Nephron (organoid): ENCODE results near the gene RHBDF2.
A peak's percentile ranks its signal among the peaks of the same experiment; 100 is the strongest.

Experiments
- H3K27ac Mint-ChIP-seq, 3 experiments: 2 replicates each; pipeline ENCODE4 v1.8.0; 2020; ENCODE audit warnings: mixed read lengths in 3 of 3, mild to moderate bottlenecking in 2 of 3, moderate library complexity in 1 of 3
- H3K27me3 Mint-ChIP-seq: 2 replicates; pipeline ENCODE4 v1.8.0; 2021; ENCODE audit warnings: low read depth, mild to moderate bottlenecking, moderate library complexity, mixed read lengths
- H3K36me3 Mint-ChIP-seq: 2 replicates; pipeline ENCODE4 v1.8.0; 2020; ENCODE audit warnings: low read depth, mixed read lengths
- H3K4me1 Mint-ChIP-seq: 2 replicates; pipeline ENCODE4 v1.8.0; 2020; ENCODE audit warnings: mixed read lengths
- H3K4me3 Mint-ChIP-seq, 3 experiments: 2 replicates each; pipeline ENCODE4 v1.8.0; 2020; ENCODE audit warnings: mild to moderate bottlenecking in 3 of 3, mixed read lengths in 3 of 3, moderate library complexity in 2 of 3
- H3K9me3 Mint-ChIP-seq: 2 replicates; pipeline ENCODE4 v1.8.0; 2020; ENCODE audit warnings: mixed read lengths
- TF ChIP-seq, protein P1 (sequence below), 3 experiments: fragments of 200-600 bp; sonication (generic); IDR thresholded peaks; one replicate each; pipeline ENCODE4 v1.5.0; 2021; ENCODE audit warnings: antibody characterized with exemption in 3 of 3; ENCODE audit not compliant: unreplicated experiment in 3 of 3

RHBDF2 gene

DNA sequence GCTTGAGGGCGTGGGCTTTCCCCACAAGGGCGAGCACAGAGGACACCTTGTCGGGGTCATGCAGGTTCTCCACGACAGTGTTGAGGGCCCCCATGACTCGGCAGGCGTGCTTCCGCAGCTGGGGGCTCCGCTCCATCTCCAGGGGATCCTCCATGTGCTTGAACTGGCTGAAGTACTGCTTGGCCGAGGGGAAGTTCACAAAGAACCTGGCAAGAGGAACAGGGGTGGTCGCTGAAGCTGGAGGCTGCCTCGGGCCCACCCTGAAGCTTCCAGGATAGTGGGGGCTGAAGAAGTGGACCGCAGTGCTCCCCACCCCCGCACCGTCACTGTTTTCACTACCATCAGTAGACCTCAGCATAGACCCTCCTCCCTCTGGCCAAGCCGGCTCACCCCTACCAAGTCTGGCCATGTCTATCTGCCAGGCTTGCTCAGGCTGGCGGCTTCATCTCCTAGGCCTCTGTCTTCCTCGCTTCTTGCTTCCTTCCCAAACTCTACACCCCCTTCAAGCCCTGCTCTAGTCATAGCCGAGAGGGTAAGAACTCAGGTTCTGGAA lies 30.3 kb upstream of the RHBDF2 start:
- Mint-ChIP-seq H3K4me3 (peak overlapping the region; percentile 0 to 63 (median 21)), H3K27ac (peak overlapping the region; percentile 88 to 97 (median 90)), H3K27me3 (peaks cover 13% of the 10 kb centered on the region), H3K36me3 (no peaks in the 10 kb centered on the region), H3K9me3 (no peaks in the 10 kb centered on the region), H3K4me1 (peaks cover 69% of the 10 kb centered on the region)
- TF ChIP-seq, protein P1, sequence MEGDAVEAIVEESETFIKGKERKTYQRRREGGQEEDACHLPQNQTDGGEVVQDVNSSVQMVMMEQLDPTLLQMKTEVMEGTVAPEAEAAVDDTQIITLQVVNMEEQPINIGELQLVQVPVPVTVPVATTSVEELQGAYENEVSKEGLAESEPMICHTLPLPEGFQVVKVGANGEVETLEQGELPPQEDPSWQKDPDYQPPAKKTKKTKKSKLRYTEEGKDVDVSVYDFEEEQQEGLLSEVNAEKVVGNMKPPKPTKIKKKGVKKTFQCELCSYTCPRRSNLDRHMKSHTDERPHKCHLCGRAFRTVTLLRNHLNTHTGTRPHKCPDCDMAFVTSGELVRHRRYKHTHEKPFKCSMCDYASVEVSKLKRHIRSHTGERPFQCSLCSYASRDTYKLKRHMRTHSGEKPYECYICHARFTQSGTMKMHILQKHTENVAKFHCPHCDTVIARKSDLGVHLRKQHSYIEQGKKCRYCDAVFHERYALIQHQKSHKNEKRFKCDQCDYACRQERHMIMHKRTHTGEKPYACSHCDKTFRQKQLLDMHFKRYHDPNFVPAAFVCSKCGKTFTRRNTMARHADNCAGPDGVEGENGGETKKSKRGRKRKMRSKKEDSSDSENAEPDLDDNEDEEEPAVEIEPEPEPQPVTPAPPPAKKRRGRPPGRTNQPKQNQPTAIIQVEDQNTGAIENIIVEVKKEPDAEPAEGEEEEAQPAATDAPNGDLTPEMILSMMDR (IDR thresholded peaks at IDR 0.05; ENCODE audit: unreplicated experiment in 3 of 3): no peak

DNA sequence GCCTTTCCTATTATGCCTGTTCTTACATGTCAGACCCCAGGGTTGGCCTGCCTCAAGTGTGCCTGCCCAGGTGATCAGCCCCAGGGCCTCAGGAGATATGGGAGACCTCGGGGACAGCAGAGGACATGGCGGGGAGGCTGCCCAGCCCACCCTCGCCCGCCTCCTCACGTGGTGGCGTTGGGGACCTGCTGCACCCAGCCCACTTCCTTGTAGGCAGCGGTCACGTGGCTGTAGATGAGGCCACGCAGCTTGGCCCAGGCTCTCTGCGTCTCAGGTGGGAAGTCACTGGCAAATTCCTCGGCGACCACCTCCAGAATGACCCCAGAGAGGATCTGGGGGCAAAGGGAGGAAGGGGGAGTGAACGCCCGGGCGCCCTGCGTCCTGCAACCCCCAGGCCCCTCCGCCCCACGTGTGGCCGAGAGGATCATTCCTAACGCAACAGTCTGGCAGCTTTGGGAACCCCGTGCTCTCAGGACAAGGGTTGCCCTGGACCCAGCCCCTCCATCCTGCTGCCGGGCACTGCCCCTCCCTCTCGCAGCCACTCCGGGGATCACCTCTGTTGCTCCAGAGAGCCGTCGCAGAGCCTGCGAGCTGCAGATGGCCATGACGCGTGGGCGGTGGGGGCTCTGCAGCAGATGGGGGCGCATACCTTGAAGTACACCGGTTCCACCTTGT lies 29.7 kb upstream of the RHBDF2 start:
- Mint-ChIP-seq H3K4me1 (peaks cover 63% of the 10 kb centered on the region), H3K27ac (peak overlapping the region; percentile 97 to 98 (median 97)), H3K27me3 (peaks cover 8% of the 10 kb centered on the region), H3K4me3 (no peak overlapping the region), H3K36me3 (no peaks in the 10 kb centered on the region), H3K9me3 (no peaks in the 10 kb centered on the region)
- TF ChIP-seq, protein P1 (IDR thresholded peaks at IDR 0.05; ENCODE audit: unreplicated experiment in 3 of 3): no peak

DNA sequence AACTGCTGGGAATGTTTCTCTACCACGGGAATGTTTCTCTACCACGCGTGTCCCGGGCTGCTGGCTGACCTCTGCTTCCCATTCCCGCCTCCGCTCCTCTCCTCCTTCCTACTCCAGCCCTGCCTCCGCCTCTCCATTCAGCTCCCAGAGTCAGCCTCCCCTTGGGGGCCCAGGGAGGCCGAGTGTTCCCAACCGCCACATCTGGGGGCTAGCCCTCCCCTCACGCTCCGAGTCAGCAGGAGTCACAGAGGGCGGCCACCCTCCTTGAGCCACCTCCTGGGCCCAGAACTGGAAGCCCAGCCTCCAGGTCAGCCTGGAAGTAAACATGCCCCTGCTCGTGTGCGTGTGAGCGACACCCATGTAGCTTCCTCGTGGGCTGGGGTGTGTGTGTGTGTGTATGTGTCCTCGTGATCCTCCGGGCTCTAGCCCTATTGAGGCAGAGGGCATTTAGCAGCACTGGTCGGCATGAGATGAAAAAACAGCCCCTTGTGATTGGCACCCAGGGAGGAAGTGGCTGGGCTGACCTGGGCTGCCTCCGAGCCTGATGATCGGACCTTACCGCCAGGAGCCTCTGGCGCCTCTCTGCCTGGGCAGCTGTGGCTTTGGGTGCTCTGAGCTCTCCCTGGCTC lies 29.0 kb upstream of the RHBDF2 start:
- TF ChIP-seq, protein P1 (IDR thresholded peaks at IDR 0.05; ENCODE audit: unreplicated experiment in 3 of 3): no peak
- Mint-ChIP-seq H3K9me3 (no peaks in the 10 kb centered on the region), H3K27ac (peak overlapping the region; percentile 97 to 98 (median 97)), H3K4me3 (peak overlapping the region in 2 of 3 experiments; percentile 61 to 63), H3K4me1 (peaks cover 61% of the 10 kb centered on the region), H3K27me3 (peaks cover 8% of the 10 kb centered on the region), H3K36me3 (no peaks in the 10 kb centered on the region)

DNA sequence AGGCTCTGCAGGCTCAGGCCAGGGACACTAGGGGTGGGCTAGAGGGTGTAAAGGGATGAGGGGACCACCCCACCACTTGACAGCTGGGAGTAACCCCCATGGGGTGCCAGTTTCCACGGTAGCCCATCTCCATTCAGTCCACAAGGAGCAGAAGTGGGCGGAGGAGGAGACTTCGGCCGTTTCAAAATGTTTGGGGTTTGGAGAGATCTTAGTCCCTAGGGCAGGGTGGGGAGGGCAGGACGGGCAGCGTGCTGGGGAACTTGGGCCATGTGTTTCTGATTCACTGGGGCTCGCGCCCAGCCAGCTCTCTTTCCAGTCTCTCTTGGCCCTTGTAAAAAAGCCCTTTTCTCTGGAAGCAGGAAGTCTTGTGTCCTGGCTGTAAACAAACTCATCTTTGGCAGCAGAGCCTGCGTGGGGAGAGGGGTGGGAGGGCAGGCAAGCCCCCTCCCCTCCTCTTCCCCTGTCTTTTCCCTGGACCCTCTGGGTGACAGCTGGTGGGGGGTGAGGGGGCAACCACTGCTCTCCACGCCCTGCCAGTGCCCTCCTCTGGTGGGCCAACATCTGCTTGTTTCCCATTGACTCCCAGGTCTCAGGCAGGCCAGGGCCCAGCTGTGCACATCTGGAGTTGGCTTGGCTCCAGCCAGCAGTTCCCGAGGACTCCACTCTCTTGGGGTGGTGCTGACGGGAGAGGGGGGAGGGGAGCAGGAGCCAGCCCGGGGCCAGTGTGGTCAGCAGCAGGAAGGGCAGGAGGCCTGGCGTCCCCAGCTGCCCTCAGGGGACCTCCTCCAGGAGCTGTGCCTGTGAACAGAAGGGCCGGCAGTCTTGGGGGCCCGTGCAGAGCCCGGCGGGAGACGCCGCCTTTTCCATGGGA lies 28.2 kb upstream of the RHBDF2 start:
- Mint-ChIP-seq H3K9me3 (no peaks in the 10 kb centered on the region), H3K36me3 (no peaks in the 10 kb centered on the region), H3K4me3 (peak overlapping the region; percentile 43 to 61 (median 47)), H3K27me3 (peaks cover 6% of the 10 kb centered on the region), H3K27ac (peak overlapping the region; percentile 97 to 98 (median 97)), H3K4me1 (peaks cover 62% of the 10 kb centered on the region)
- TF ChIP-seq, protein P1 (IDR thresholded peaks at IDR 0.05; ENCODE audit: unreplicated experiment in 3 of 3): no peak

DNA sequence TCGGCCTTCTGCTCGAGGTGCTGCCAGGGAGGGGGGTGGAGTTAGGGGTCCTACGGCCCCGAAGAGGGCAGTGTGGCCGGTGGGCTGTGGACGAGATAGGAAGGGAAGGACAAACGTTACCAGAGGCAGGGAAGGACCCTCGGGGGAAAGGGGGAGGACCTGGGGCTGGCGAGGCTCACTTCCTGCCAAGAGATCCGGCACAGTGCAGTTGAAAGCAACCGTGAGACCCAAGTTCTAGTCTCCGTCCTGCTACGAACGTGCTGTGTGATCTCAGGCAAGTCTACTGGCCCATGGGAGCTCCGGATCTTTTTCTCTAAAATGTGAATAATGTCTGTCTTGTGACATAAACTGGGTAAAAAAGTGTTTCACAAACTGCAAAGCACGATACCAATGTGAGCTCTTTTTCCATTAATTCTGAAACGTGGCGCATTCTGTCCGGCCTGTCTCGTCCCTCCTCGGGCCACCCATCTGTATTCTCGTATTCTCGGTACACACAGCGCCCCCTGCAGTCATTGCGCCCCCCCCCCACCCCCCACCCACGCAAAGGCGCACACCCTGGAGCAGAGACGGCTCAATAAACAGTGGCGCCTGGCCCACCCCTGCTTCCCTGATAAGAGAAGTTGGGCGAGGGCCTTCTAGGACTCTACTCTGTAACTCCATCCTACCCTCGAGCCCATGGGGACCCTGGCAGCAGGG lies 27.5 kb upstream of the RHBDF2 start:
- peak overlapping the region in 1 of 3 experiments; percentile 52 for H3K4me3 Mint-ChIP-seq
- H3K4me1 Mint-ChIP-seq: peaks cover 59% of the 10 kb centered on the region
- TF ChIP-seq, protein P1 (IDR thresholded peaks at IDR 0.05; ENCODE audit: unreplicated experiment in 3 of 3): no peak
- H3K36me3 Mint-ChIP-seq: no peaks in the 10 kb centered on the region
- H3K9me3 Mint-ChIP-seq: no peaks in the 10 kb centered on the region
- H3K27me3 Mint-ChIP-seq: peaks cover 10% of the 10 kb centered on the region
- peak overlapping the region; percentile 97 to 98 (median 97) for H3K27ac Mint-ChIP-seq
